Hepatocyte (in vitro differentiated cells): ENCODE data around the gene PAWR. TPM values are rescaled to one million over a fixed set of nuclear protein-coding genes. Genes with fewer than 3 reads are reported as not detected.

ENCODE experiments used
- DNase-seq: peaks from one replicate; pipeline ENCODE4 v3.0.0-alpha.2; 2016; ENCODE audit warnings: low spot score
- H2AFZ ChIP-seq: fragments of 200-600 bp; sonication (generic); 2 replicates; pipeline ENCODE4 v1.6.0; 2016; ENCODE audit warnings: antibody characterized with exemption, mild to moderate bottlenecking
- H3K27ac ChIP-seq: fragments of 200-600 bp; sonication (generic); 2 replicates; pipeline ENCODE4 v1.5.1; 2016; ENCODE audit warnings: mild to moderate bottlenecking
- H3K27me3 ChIP-seq: fragments of 200-600 bp; sonication (generic); 2 replicates; pipeline ENCODE4 v1.6.1; 2016
- H3K36me3 ChIP-seq: fragments of 200-600 bp; sonication (generic); replicated peaks from 2 replicates; pipeline ENCODE4 v1.5.1; 2016; ENCODE audit warnings: low read depth; ENCODE audit not compliant: insufficient read depth
- H3K4me1 ChIP-seq: fragments of 200-600 bp; sonication (generic); 2 replicates; pipeline ENCODE4 v1.5.1; 2016; ENCODE audit warnings: mild to moderate bottlenecking, moderate library complexity; ENCODE audit not compliant: insufficient read depth
- H3K4me2 ChIP-seq: fragments of 200-600 bp; sonication (generic); 2 replicates; pipeline ENCODE4 v1.6.0; 2016
- H3K4me3 ChIP-seq: fragments of 200-600 bp; sonication (generic); 2 replicates; pipeline ENCODE4 v1.5.1; 2016; ENCODE audit warnings: mild to moderate bottlenecking
- H3K79me2 ChIP-seq: fragments of 200-600 bp; sonication (generic); 2 replicates; pipeline ENCODE4 v1.6.0; 2017; ENCODE audit warnings: mild to moderate bottlenecking
- H3K9me2 ChIP-seq: fragments of 200-600 bp; sonication (generic); replicated peaks from 2 replicates; pipeline ENCODE4 v1.6.0; 2017; ENCODE audit warnings: mild to moderate bottlenecking; ENCODE audit not compliant: insufficient read depth
- H3K9me3 ChIP-seq: fragments of 200-600 bp; sonication (generic); 2 replicates; pipeline ENCODE4 v1.5.1; 2016; ENCODE audit warnings: low read depth, mild to moderate bottlenecking
- H4K20me1 ChIP-seq: fragments of 200-600 bp; sonication (generic); 2 replicates; pipeline ENCODE4 v1.6.0; 2016; ENCODE audit warnings: mild to moderate bottlenecking; ENCODE audit not compliant: insufficient read depth, poor library complexity, severe bottlenecking
- EZH2 ChIP-seq: fragments of 200-600 bp; sonication (generic); IDR thresholded peaks from 2 replicates; pipeline ENCODE4 v1.6.1; 2016; ENCODE audit warnings: antibody characterized with exemption, mild to moderate bottlenecking, borderline replicate concordance
- EZH2phosphoT487 ChIP-seq: fragments of 200-600 bp; sonication (generic); IDR thresholded peaks from one replicate; pipeline ENCODE4 v1.6.1; 2018; ENCODE audit warnings: antibody characterized with exemption, mild to moderate bottlenecking, low read depth, moderate library complexity; ENCODE audit not compliant: unreplicated experiment, severe bottlenecking
- WGBS: methylation state at CpG from one replicate; pipeline ENCODE4 v1.1.6; 2016; ENCODE audit warnings: low lambda C conversion rate; ENCODE audit errors: missing lambda C conversion rate; 5-methylcytosine and 5-hydroxymethylcytosine counted together
- polyA plus RNA-seq: library from polyadenylated mRNA; unstranded; fragments of >200 nt; fragmentation: Nextera tagmentation; extraction: Ambion mirVana; gene quantifications from 2 replicates; pipeline ENCODE4 v1.2.1, GENCODE V29; 2016
- total RNA-seq: library from RNA; depleted of rRNA; stranded (reverse); fragments of >200 nt; gene quantifications from 2 replicates; pipeline ENCODE4 v1.2.3, GENCODE V29; 2014
- TF ChIP-seq, protein P1 (sequence below): fragments of 200-600 bp; sonication (generic); IDR thresholded peaks from 2 replicates; pipeline ENCODE4 v1.5.1; 2016; ENCODE audit warnings: antibody characterized with exemption, mild to moderate bottlenecking; ENCODE audit not compliant: poor library complexity

The PAWR gene
- total and polyA plus RNA-seq, 2 experiments from 2014 or later: 40.5 to 54.9 TPM

DNA sequence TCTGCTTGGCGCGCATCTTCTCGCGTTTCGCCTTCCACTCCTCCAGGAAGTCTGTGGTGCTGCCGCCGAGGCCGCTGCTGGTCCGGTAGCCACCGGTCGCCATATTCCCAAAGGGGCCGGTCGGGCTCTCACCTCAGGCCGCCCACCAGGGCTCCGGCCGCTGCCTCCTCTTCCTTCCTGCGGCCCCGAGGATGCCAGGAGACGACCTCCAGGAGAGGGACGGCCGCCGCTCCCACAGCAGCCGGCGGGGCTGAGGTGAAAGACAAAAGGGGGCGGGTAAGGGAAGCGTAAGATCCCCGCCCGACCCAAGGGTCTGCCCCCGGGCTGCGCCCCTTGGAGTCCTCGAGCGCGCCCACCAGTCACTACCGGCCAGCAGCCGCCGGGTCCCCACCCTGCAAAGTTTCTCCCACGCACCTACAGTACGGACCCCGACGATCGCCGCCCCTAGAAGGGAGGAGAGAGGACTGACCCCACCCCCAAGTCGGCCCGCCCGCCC lies 574 bp downstream of the PAWR start:
- H3K9me2 ChIP-seq: no peaks in the 10 kb centered on the region
- peaks cover 45% of the 10 kb centered on the region for H3K79me2 ChIP-seq
- H2AFZ ChIP-seq: peak overlapping the region; percentile 91
- H4K20me1 ChIP-seq: no peaks in the 10 kb centered on the region
- H3K36me3 ChIP-seq: no peaks in the 10 kb centered on the region
- peak overlapping the region; percentile 87 for H3K4me2 ChIP-seq
- H3K27me3 ChIP-seq: no peaks in the 10 kb centered on the region
- WGBS: 3% methylated on average over 24 of the region's 45 CpGs
- TF ChIP-seq, protein P1, sequence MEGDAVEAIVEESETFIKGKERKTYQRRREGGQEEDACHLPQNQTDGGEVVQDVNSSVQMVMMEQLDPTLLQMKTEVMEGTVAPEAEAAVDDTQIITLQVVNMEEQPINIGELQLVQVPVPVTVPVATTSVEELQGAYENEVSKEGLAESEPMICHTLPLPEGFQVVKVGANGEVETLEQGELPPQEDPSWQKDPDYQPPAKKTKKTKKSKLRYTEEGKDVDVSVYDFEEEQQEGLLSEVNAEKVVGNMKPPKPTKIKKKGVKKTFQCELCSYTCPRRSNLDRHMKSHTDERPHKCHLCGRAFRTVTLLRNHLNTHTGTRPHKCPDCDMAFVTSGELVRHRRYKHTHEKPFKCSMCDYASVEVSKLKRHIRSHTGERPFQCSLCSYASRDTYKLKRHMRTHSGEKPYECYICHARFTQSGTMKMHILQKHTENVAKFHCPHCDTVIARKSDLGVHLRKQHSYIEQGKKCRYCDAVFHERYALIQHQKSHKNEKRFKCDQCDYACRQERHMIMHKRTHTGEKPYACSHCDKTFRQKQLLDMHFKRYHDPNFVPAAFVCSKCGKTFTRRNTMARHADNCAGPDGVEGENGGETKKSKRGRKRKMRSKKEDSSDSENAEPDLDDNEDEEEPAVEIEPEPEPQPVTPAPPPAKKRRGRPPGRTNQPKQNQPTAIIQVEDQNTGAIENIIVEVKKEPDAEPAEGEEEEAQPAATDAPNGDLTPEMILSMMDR: no peak
- TF ChIP-seq EZH2 (no peak), EZH2phosphoT487 (no peak)
- H3K27ac ChIP-seq: peak overlapping the region; percentile 97
- no peaks in the 10 kb centered on the region for H3K9me3 ChIP-seq
- peaks cover 11% of the 10 kb centered on the region for H3K4me1 ChIP-seq
- no peak for DNase-seq
- H3K4me3 ChIP-seq: peak overlapping the region; percentile 82

DNA sequence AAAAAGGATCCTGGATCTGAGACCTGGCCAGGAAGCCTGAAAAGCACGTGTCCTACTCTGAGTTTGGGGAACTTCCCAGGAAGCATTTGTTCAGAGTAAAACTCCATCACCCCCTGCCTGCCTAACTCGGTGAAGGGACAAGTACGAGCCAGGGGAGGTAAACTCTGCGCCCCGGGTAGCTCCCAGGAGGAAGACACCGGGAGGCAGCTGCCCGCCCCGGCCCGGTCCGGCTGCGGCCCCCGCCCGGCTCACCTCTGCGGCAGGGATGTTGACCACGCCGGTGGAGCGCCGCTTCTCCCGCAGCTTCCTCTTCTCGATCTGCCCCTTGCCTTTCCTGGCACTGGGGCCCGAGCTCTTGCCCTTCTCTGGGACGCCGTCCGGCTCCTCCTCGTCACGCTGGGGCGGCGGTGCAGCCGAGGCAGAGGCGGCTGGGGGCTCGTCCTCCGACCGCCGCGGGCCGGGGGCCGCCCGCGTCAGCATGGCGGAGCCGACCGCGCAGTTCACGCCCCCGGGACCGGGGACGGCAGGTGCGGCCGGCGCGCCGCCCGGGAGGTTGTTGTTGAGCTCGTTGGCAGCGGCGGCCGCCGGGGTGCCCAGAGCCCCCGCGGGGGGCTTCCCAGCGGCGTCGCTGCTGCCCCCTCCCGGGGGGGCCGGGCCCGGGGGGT lies 1.2 kb downstream of the PAWR start:
- Histone ChIP-seq H3K9me2 (no peaks in the 10 kb centered on the region), H2AFZ (peak overlapping the region; percentile 91), H3K27me3 (no peaks in the 10 kb centered on the region), H3K36me3 (no peaks in the 10 kb centered on the region), H3K4me1 (peaks cover 11% of the 10 kb centered on the region), H3K27ac (peak overlapping the region; percentile 97), H4K20me1 (no peaks in the 10 kb centered on the region), H3K4me3 (peak overlapping the region; percentile 82), H3K4me2 (peak overlapping the region; percentile 87), H3K79me2 (peaks cover 50% of the 10 kb centered on the region), H3K9me3 (no peaks in the 10 kb centered on the region)
- 2% methylated on average over 31 of the region's 66 CpGs for WGBS
- TF ChIP-seq, protein P1: no peak
- TF ChIP-seq EZH2: no peak
- no peak for TF ChIP-seq EZH2phosphoT487
- peak; percentile 65 for DNase-seq

DNA sequence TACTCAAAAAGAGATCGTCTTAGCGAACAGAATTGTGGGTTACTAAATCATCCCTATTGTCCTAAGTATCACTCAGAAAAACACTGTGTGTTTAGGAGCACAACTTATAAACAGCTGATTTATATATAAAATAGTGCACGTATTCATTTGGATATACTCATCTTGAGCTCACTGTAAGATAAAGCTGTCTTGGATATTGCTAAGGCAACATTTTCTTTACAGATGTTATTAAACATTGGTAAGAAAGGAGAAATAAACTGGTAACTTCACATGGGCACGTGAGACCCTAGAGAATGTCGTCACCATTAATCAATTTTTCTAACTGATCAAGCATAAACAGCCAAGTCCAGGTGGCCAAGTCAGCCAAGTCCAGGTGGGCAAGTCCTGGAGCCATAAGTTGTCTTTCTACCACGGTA lies 1.7 kb downstream of the PAWR start:
- Histone ChIP-seq H3K9me3 (no peaks in the 10 kb centered on the region), H3K27me3 (no peaks in the 10 kb centered on the region), H3K4me3 (peak overlapping the region; percentile 82), H3K36me3 (no peaks in the 10 kb centered on the region), H3K79me2 (peaks cover 56% of the 10 kb centered on the region), H3K4me1 (peaks cover 11% of the 10 kb centered on the region), H3K27ac (peak overlapping the region; percentile 97), H3K9me2 (no peaks in the 10 kb centered on the region), H3K4me2 (peak overlapping the region; percentile 87), H2AFZ (peak overlapping the region; percentile 68), H4K20me1 (no peaks in the 10 kb centered on the region)
- WGBS: 3% methylated on average over 6 of the region's 6 CpGs
- DNase-seq: no peak
- TF ChIP-seq EZH2 (no peak), EZH2phosphoT487 (no peak)
- TF ChIP-seq, protein P1: no peak
